Endothelial cell of umbilical vein (primary cell): ENCODE data around the gene VGLL4. TPM values are rescaled to one million over a fixed set of nuclear protein-coding genes. Genes with fewer than 3 reads are reported as not detected.
A peak's percentile ranks its signal among the peaks of the same experiment; 100 is the strongest.

Experiments used
- BruUV-seq: library from RNA; stranded (reverse); fragments of 400-500 nt; replicated peaks from 2 replicates; lab custom pipeline; 2021; lab: Mats Ljungman, UMichigan
- CTCF ChIA-PET: fragments of 300-600, 350-600 bp; sonication (Branson Sonifier 250); formaldehyde crosslinking; loops from one replicate; lab custom pipeline; 2021; ENCODE audit warnings: antibody characterized with exemption, inconsistent platforms; lab: Charles Lee
- POLR2A ChIA-PET: fragments of 300-600, 350-600 bp; sonication (Branson Sonifier 250); formaldehyde crosslinking; loops from one replicate; lab custom pipeline; 2021; ENCODE audit warnings: antibody characterized with exemption, inconsistent platforms; lab: Charles Lee
- DNase-seq: peaks from one replicate; pipeline ENCODE4 v3.0.0-alpha.2; 2011; ENCODE audit warnings: low read depth, low spot score
- FAIRE-seq: peaks from 2 replicates; lab custom pipeline; 2011; peaks lifted over from hg19 to GRCh38; lab: Jason Lieb, UNC
- H2AFZ ChIP-seq: 2 replicates; pipeline ENCODE4 v1.6.0; 2012; ENCODE audit warnings: low read depth, low read length, control low read depth, inconsistent platforms
- H3K27ac ChIP-seq: 2 replicates; pipeline ENCODE4 v1.5.1; 2011; ENCODE audit warnings: low read depth, mild to moderate bottlenecking, control low read depth, low read length, moderate library complexity; ENCODE audit not compliant: insufficient read depth
- H3K27me3 ChIP-seq, 2 experiments: 2 replicates each; pipeline versions ENCODE4 v1.6.0 to v1.6.1; 2011; ENCODE audit warnings: low read length in 2 of 2, mixed read lengths in 1 of 2; ENCODE audit not compliant: control insufficient read depth in 2 of 2, insufficient read depth in 2 of 2
- H3K36me3 ChIP-seq, 2 experiments: 2 replicates in 1 of 2; 3 replicates in 1 of 2; pipeline ENCODE4 v1.5.1; 2011; ENCODE audit warnings: low read length in 2 of 2, mild to moderate bottlenecking in 1 of 2, moderate library complexity in 1 of 2; ENCODE audit not compliant: control insufficient read depth in 2 of 2, insufficient read depth in 2 of 2; ENCODE audit errors: extremely low read depth in 1 of 2
- H3K4me1 ChIP-seq: 3 replicates; pipeline ENCODE4 v1.5.1; 2011; ENCODE audit warnings: mild to moderate bottlenecking, low read length; ENCODE audit not compliant: control insufficient read depth, insufficient read depth; ENCODE audit errors: extremely low read depth
- H3K4me2 ChIP-seq: 2 replicates; pipeline ENCODE4 v1.6.1; 2011; ENCODE audit warnings: low read length, control low read depth, mixed read lengths; ENCODE audit not compliant: insufficient read depth
- H3K4me3 ChIP-seq, 3 experiments: fragments of 200-600 bp in 1 of 3; sonication (generic), shearing (Covaris generic) in 1 of 3; replicated peaks in 1 of 3; 2 replicates each; pipeline ENCODE4 v1.5.1; 2011 to 2016; ENCODE audit warnings: control low read depth in 3 of 3, low read length in 3 of 3, mild to moderate bottlenecking in 2 of 3, inconsistent platforms in 1 of 3, low read depth in 1 of 3, moderate library complexity in 1 of 3; ENCODE audit not compliant: insufficient read depth in 1 of 3
- H3K79me2 ChIP-seq: 2 replicates; pipeline ENCODE4 v1.6.0; 2012; ENCODE audit warnings: low read length, inconsistent platforms; ENCODE audit not compliant: control insufficient read depth, insufficient read depth
- H3K9ac ChIP-seq: replicated peaks from 2 replicates; pipeline ENCODE3; 2011; ENCODE audit warnings: low read length, control low read depth; ENCODE audit not compliant: insufficient read depth; ENCODE audit errors: extremely low read depth
- H3K9me1 ChIP-seq: replicated peaks from 3 replicates; pipeline ENCODE4 v1.6.0; 2011; ENCODE audit warnings: mild to moderate bottlenecking, low read length; ENCODE audit not compliant: control insufficient read depth, insufficient read depth; ENCODE audit errors: extremely low read depth
- H3K9me3 ChIP-seq: replicated peaks from 2 replicates; pipeline ENCODE4 v1.5.1; 2012; ENCODE audit warnings: low read length, inconsistent platforms; ENCODE audit not compliant: control insufficient read depth, insufficient read depth
- H4K20me1 ChIP-seq: replicated peaks from 2 replicates; pipeline ENCODE3; 2011; ENCODE audit warnings: mild to moderate bottlenecking, low read length; ENCODE audit not compliant: control insufficient read depth, insufficient read depth; ENCODE audit errors: extremely low read depth
- EZH2 ChIP-seq: IDR thresholded peaks from 2 replicates; pipeline ENCODE4 v1.6.1; 2012; ENCODE audit warnings: borderline replicate concordance, low read depth, mild to moderate bottlenecking, moderate library complexity, low read length, inconsistent platforms; ENCODE audit not compliant: severe bottlenecking
- FOS ChIP-seq: IDR thresholded peaks from 2 replicates; pipeline ENCODE4 v1.6.1; 2011; ENCODE audit warnings: mild to moderate bottlenecking, low read length, moderate library complexity, borderline replicate concordance; ENCODE audit not compliant: insufficient read depth
- GATA2 ChIP-seq: IDR thresholded peaks from 2 replicates; pipeline ENCODE4 v1.7.0; 2011; ENCODE audit warnings: low read depth, mild to moderate bottlenecking, moderate library complexity, mixed read lengths, low read length; ENCODE audit not compliant: insufficient read length, insufficient read depth
- JUN ChIP-seq: IDR thresholded peaks from 2 replicates; pipeline ENCODE4 v1.6.1; 2011; ENCODE audit warnings: borderline replicate concordance, low read depth; ENCODE audit not compliant: insufficient read length, insufficient read depth
- MYC ChIP-seq: IDR thresholded peaks from one replicate; pipeline ENCODE4 v1.6.1; 2011; ENCODE audit warnings: mild to moderate bottlenecking, low read depth, low read length
- POLR2A ChIP-seq: IDR thresholded peaks from 2 replicates; pipeline ENCODE4 v1.6.1; 2012; ENCODE audit warnings: low read depth, mild to moderate bottlenecking, control low read depth, low read length
- POLR2AphosphoS5 ChIP-seq: IDR thresholded peaks from 2 replicates; pipeline ENCODE4 v1.6.1; 2012; ENCODE audit warnings: low read depth, mild to moderate bottlenecking, control low read depth, low read length, moderate library complexity; ENCODE audit not compliant: insufficient read depth
- dilution Hi-C: fragments of 300-500 bp; cut with MboI; formaldehyde crosslinking; loops from one replicate; pipeline ENCODE4 v1.15.0; 2019; ENCODE audit warnings: low sequenced_read_pairs; ENCODE audit not compliant: extremely low pct_ligation_motif_present
- intact Hi-C: fragments of 100-400 bp; cut with micrococcal nuclease; formaldehyde crosslinking; loops from one replicate; pipeline ENCODE4 v1.10.0; 2022
- polyA plus RNA-seq, 4 experiments: library from polyadenylated mRNA; depleted of rRNA in 3 of 4; stranded (reverse) in 3 of 4; unstranded in 1 of 4; fragments of >200 nt; gene quantifications; 2 replicates each; pipeline versions ENCODE4 v1.2.1 to v1.2.3, GENCODE V29; 2011 to 2012; ENCODE audit warnings: missing spikeins in 1 of 4
- total RNA-seq: library from RNA; stranded (reverse); gene quantifications from 2 replicates; pipeline ENCODE4 v1.2.3, GENCODE V29; 2021
- TF ChIP-seq, protein P1 (sequence below): IDR thresholded peaks from 2 replicates; pipeline ENCODE4 v1.6.1; 2011; ENCODE audit not compliant: insufficient read depth, insufficient read length
- TF ChIP-seq, protein P2 (sequence below), 2 donors: IDR thresholded peaks; 1 replicate in 1 of 2; 2 replicates in 1 of 2; pipeline ENCODE4 v1.5.1; 2011; ENCODE audit warnings: low read length in 2 of 2, mild to moderate bottlenecking in 2 of 2, moderate library complexity in 2 of 2, control low read depth in 1 of 2, inconsistent platforms in 1 of 2, low read depth in 1 of 2; ENCODE audit not compliant: insufficient read depth in 1 of 2; ENCODE audit errors: extremely low read depth in 1 of 2

Gene VGLL4
- total and polyA plus RNA-seq, 2 donors (not counting 3 experiments of a cell fraction or from before 2014, with no cell fraction given), result 67.0 to 78.9 TPM

DNA sequence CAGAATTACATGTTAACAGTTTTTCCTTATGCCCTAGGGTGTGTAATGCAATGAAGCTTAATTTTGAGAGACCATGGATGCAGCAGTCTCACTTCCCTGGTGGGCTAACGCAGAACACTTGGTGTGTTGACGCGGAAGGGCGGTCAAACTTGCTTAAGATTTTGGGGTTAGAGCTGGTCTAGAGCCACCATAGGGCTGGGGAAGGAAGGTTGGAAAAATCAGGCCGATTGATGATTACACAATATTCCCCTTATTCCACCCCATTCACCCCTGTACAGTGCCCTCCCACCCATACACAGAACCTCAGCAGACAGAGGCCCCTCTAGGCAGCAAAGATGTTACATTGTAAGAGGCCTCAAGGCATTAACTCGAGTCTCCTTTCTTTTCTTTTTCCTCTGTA lies 24.3 kb downstream of the VGLL4 start:
- no peaks in the 10 kb centered on the region for H3K9me1 ChIP-seq
- ChIA-PET POLR2A (interaction anchor here (1.1 kb wide), 1 partner anchor 19 kb away, joined by 3 read pairs; no protein-coding TSS in a partner anchor), CTCF (interaction anchor here (1.4 to 5.0 kb wide), 5 partner anchors 10 to 32 kb away, joined by 3 to 20 read pairs (median 4); no protein-coding TSS in a partner anchor)
- no peaks in the 10 kb centered on the region for H3K36me3 ChIP-seq
- H2AFZ ChIP-seq, result no peak overlapping the region
- DNase-seq (no peak), FAIRE-seq (no peak)
- no peaks in the 10 kb centered on the region for H3K9me3 ChIP-seq
- peaks cover 16% of the 10 kb centered on the region for H4K20me1 ChIP-seq
- dilution Hi-C loops (no loop called here), intact Hi-C loops (no loop called here)
- no peak overlapping the region for H3K9ac ChIP-seq
- H3K27me3 ChIP-seq, result no peaks in the 10 kb centered on the region
- H3K4me1 ChIP-seq, result peaks cover 28% of the 10 kb centered on the region
- H3K4me3 ChIP-seq, result no peak overlapping the region
- H3K27ac ChIP-seq, result no peak overlapping the region
- peak overlapping the region; percentile 43 for H3K4me2 ChIP-seq
- TF ChIP-seq JUN, result no peak
- TF ChIP-seq EZH2, result no peak
- no peak for TF ChIP-seq MYC
- TF ChIP-seq, protein P1, sequence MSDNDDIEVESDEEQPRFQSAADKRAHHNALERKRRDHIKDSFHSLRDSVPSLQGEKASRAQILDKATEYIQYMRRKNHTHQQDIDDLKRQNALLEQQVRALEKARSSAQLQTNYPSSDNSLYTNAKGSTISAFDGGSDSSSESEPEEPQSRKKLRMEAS, result no peak
- TF ChIP-seq FOS, result no peak
- H3K79me2 ChIP-seq, result peaks cover 99% of the 10 kb centered on the region
- BruUV-seq, result no TSS peak

DNA sequence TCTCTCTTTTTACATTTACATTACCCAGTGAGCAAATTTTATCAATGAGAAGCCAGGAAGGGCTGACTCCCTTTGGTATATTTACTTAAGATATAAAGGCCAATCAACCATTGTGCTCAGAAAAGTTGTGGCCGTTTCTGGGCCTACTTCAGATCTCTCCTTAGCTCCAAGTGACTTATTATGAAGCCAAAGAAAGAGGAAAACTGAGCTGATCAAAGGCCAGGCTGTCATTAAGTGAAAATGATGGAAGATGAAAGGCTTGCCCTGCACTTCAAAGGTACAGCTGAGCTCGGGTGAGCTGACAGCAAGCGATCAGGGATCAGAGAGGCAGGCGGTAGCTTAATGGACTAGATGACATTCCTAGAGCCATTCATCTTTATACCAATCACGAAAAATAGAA lies 24.8 kb downstream of the VGLL4 start:
- CTCF ChIA-PET, result interaction anchor here (1.3 to 5.0 kb wide), 6 partner anchors 10 to 33 kb away, joined by 3 to 20 read pairs (median 4); no protein-coding TSS in a partner anchor

More for the DNA sequence above, 24.8 kb downstream of the VGLL4 start:
- intact Hi-C loops, result no loop called here
- Histone ChIP-seq H3K27me3 (no peaks in the 10 kb centered on the region), H3K9ac (no peak overlapping the region), H3K79me2 (peaks cover 99% of the 10 kb centered on the region), H3K4me2 (peak overlapping the region; percentile 43), H3K36me3 (no peaks in the 10 kb centered on the region), H3K9me1 (no peaks in the 10 kb centered on the region), H2AFZ (no peak overlapping the region), H3K4me3 (no peak overlapping the region), H3K27ac (no peak overlapping the region), H4K20me1 (peaks cover 15% of the 10 kb centered on the region), H3K9me3 (no peaks in the 10 kb centered on the region), H3K4me1 (peaks cover 24% of the 10 kb centered on the region)
- dilution Hi-C loops, result no loop called here
- DNase-seq (peak; percentile 61), FAIRE-seq (no peak)
- BruUV-seq, result no TSS peak
- no peak for TF ChIP-seq FOS
- no peak for TF ChIP-seq POLR2AphosphoS5
- TF ChIP-seq, protein P1, result no peak
- TF ChIP-seq JUN, result no peak
- TF ChIP-seq POLR2A, result no peak
- TF ChIP-seq GATA2, result no peak
- TF ChIP-seq, protein P2, sequence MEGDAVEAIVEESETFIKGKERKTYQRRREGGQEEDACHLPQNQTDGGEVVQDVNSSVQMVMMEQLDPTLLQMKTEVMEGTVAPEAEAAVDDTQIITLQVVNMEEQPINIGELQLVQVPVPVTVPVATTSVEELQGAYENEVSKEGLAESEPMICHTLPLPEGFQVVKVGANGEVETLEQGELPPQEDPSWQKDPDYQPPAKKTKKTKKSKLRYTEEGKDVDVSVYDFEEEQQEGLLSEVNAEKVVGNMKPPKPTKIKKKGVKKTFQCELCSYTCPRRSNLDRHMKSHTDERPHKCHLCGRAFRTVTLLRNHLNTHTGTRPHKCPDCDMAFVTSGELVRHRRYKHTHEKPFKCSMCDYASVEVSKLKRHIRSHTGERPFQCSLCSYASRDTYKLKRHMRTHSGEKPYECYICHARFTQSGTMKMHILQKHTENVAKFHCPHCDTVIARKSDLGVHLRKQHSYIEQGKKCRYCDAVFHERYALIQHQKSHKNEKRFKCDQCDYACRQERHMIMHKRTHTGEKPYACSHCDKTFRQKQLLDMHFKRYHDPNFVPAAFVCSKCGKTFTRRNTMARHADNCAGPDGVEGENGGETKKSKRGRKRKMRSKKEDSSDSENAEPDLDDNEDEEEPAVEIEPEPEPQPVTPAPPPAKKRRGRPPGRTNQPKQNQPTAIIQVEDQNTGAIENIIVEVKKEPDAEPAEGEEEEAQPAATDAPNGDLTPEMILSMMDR (IDR thresholded peaks at IDR 0.05; ENCODE audit: extremely low read depth in 1 of 2, insufficient read depth in 1 of 2, low read depth in 1 of 2, low read length in 2 of 2), result no peak
- TF ChIP-seq EZH2, result no peak
- no peak for TF ChIP-seq MYC
- POLR2A ChIA-PET, result interaction anchor here (1.1 kb wide), 1 partner anchor 19 kb away, joined by 3 read pairs; no protein-coding TSS in a partner anchor
